Gastroesophageal sphincter (tissue), 3 donors: ENCODE data around the gene PGRMC2.

Source experiments
- CTCF ChIP-seq, 4 experiments: fragments of 200-600 bp in 2 of 4; fragments of 450-650 bp in 2 of 4; sonication (generic) in 1 of 4; IDR thresholded peaks; one replicate each; pipeline ENCODE4 v1.5.1; 2017 to 2019; ENCODE audit warnings: antibody characterized with exemption in 4 of 4, mild to moderate bottlenecking in 2 of 4, moderate library complexity in 2 of 4
- POLR2A ChIP-seq, 2 donors: fragments of 450-650 bp; IDR thresholded peaks; one replicate each; pipeline ENCODE4 v1.6.1; 2017; ENCODE audit warnings: antibody characterized with exemption in 2 of 2, mild to moderate bottlenecking in 2 of 2, moderate library complexity in 1 of 2
- POLR2AphosphoS5 ChIP-seq: sonication (generic); formaldehyde crosslinking; IDR thresholded peaks from one replicate; pipeline ENCODE4 v1.6.1; 2017; ENCODE audit warnings: antibody characterized with exemption

GRCh38 chr4:128225148-128225547, 62.5 kb downstream of the PGRMC2 start:
- TF ChIP-seq CTCF (IDR thresholded peaks at IDR 0.05) (no peak), POLR2A (IDR thresholded peaks at IDR 0.05) (no peak), POLR2AphosphoS5 (no peak)
